GM23338 (cell line): Measurements from ENCODE around the gene KIFBP.

Source experiments
- CREB1 ChIP-seq: fragments of 250-450 bp; sonication (Bioruptor Pico); IDR thresholded peaks from 2 replicates; pipeline ENCODE4 v1.5.0; 2020; ENCODE audit warnings: low read depth, mild to moderate bottlenecking, moderate library complexity
- EZH2 ChIP-seq: fragments of 200-600 bp; sonication (generic); IDR thresholded peaks from one replicate; pipeline ENCODE4 v1.8.0; 2017; ENCODE audit warnings: antibody characterized with exemption, mild to moderate bottlenecking, low read depth; ENCODE audit not compliant: unreplicated experiment
- JUNB ChIP-seq: IDR thresholded peaks from one replicate; pipeline ENCODE4 v1.6.1; 2016; ENCODE audit warnings: antibody characterized with exemption; ENCODE audit not compliant: unreplicated experiment
- POLR2AphosphoS5 ChIP-seq: IDR thresholded peaks from 2 replicates; pipeline ENCODE4 v1.6.1; 2016; ENCODE audit warnings: antibody characterized with exemption, low read depth
- TF ChIP-seq, protein P1 (sequence below), 2 experiments: fragments of 200-600 bp in 1 of 2; sonication (generic) in 1 of 2; conservative IDR thresholded peaks; 2 replicates each; pipeline versions ENCODE4 v1.5.1 to v1.6.1; 2016 to 2017; ENCODE audit warnings: antibody characterized with exemption in 2 of 2, low read depth in 2 of 2, mild to moderate bottlenecking in 2 of 2, moderate library complexity in 1 of 2
- TF ChIP-seq, protein P2 (sequence below): IDR thresholded peaks from one replicate; pipeline ENCODE4 v1.6.1; 2018; ENCODE audit warnings: antibody characterized with exemption; ENCODE audit not compliant: unreplicated experiment
- TF ChIP-seq, protein P3 (sequence below): fragments of 250-450 bp; sonication (Bioruptor Pico); IDR thresholded peaks from 2 replicates; pipeline ENCODE4 v1.5.0; 2020; ENCODE audit warnings: mild to moderate bottlenecking, moderate library complexity
- TF ChIP-seq, protein P4 (sequence below): IDR thresholded peaks from 2 replicates; pipeline ENCODE4 v1.6.1; 2016; ENCODE audit warnings: antibody characterized with exemption

DNA sequence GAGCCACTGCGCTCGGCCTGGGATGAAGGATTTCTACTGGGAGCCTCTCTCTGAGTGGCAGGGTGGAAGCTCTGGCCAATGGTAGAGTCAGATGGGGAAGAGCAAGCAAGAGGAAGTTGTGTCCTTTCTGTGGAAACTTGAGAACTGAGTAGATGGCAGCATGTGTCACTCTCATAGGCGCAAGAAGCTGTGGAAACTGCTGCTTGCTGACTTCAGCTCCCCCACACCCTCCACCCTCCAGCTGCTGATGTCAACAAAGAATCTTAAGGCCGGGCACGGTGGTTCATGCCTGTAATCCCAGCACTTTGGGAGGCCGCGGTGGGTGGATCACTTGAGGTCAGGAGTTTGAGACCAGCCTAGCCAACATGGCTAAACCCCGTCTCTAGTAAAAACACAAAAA, 59.5 kb downstream of the KIFBP start:
- TF ChIP-seq, protein P1, sequence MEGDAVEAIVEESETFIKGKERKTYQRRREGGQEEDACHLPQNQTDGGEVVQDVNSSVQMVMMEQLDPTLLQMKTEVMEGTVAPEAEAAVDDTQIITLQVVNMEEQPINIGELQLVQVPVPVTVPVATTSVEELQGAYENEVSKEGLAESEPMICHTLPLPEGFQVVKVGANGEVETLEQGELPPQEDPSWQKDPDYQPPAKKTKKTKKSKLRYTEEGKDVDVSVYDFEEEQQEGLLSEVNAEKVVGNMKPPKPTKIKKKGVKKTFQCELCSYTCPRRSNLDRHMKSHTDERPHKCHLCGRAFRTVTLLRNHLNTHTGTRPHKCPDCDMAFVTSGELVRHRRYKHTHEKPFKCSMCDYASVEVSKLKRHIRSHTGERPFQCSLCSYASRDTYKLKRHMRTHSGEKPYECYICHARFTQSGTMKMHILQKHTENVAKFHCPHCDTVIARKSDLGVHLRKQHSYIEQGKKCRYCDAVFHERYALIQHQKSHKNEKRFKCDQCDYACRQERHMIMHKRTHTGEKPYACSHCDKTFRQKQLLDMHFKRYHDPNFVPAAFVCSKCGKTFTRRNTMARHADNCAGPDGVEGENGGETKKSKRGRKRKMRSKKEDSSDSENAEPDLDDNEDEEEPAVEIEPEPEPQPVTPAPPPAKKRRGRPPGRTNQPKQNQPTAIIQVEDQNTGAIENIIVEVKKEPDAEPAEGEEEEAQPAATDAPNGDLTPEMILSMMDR (conservative IDR thresholded peaks at IDR 0.05; ENCODE audit: low read depth in 2 of 2), result no peak
- TF ChIP-seq, protein P2, sequence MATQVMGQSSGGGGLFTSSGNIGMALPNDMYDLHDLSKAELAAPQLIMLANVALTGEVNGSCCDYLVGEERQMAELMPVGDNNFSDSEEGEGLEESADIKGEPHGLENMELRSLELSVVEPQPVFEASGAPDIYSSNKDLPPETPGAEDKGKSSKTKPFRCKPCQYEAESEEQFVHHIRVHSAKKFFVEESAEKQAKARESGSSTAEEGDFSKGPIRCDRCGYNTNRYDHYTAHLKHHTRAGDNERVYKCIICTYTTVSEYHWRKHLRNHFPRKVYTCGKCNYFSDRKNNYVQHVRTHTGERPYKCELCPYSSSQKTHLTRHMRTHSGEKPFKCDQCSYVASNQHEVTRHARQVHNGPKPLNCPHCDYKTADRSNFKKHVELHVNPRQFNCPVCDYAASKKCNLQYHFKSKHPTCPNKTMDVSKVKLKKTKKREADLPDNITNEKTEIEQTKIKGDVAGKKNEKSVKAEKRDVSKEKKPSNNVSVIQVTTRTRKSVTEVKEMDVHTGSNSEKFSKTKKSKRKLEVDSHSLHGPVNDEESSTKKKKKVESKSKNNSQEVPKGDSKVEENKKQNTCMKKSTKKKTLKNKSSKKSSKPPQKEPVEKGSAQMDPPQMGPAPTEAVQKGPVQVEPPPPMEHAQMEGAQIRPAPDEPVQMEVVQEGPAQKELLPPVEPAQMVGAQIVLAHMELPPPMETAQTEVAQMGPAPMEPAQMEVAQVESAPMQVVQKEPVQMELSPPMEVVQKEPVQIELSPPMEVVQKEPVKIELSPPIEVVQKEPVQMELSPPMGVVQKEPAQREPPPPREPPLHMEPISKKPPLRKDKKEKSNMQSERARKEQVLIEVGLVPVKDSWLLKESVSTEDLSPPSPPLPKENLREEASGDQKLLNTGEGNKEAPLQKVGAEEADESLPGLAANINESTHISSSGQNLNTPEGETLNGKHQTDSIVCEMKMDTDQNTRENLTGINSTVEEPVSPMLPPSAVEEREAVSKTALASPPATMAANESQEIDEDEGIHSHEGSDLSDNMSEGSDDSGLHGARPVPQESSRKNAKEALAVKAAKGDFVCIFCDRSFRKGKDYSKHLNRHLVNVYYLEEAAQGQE, result no peak
- no peak for TF ChIP-seq EZH2
- no peak for TF ChIP-seq POLR2AphosphoS5
- TF ChIP-seq JUNB, result no peak
- no peak for TF ChIP-seq CREB1 (CRISPR knock-in tag)
- TF ChIP-seq, protein P3, sequence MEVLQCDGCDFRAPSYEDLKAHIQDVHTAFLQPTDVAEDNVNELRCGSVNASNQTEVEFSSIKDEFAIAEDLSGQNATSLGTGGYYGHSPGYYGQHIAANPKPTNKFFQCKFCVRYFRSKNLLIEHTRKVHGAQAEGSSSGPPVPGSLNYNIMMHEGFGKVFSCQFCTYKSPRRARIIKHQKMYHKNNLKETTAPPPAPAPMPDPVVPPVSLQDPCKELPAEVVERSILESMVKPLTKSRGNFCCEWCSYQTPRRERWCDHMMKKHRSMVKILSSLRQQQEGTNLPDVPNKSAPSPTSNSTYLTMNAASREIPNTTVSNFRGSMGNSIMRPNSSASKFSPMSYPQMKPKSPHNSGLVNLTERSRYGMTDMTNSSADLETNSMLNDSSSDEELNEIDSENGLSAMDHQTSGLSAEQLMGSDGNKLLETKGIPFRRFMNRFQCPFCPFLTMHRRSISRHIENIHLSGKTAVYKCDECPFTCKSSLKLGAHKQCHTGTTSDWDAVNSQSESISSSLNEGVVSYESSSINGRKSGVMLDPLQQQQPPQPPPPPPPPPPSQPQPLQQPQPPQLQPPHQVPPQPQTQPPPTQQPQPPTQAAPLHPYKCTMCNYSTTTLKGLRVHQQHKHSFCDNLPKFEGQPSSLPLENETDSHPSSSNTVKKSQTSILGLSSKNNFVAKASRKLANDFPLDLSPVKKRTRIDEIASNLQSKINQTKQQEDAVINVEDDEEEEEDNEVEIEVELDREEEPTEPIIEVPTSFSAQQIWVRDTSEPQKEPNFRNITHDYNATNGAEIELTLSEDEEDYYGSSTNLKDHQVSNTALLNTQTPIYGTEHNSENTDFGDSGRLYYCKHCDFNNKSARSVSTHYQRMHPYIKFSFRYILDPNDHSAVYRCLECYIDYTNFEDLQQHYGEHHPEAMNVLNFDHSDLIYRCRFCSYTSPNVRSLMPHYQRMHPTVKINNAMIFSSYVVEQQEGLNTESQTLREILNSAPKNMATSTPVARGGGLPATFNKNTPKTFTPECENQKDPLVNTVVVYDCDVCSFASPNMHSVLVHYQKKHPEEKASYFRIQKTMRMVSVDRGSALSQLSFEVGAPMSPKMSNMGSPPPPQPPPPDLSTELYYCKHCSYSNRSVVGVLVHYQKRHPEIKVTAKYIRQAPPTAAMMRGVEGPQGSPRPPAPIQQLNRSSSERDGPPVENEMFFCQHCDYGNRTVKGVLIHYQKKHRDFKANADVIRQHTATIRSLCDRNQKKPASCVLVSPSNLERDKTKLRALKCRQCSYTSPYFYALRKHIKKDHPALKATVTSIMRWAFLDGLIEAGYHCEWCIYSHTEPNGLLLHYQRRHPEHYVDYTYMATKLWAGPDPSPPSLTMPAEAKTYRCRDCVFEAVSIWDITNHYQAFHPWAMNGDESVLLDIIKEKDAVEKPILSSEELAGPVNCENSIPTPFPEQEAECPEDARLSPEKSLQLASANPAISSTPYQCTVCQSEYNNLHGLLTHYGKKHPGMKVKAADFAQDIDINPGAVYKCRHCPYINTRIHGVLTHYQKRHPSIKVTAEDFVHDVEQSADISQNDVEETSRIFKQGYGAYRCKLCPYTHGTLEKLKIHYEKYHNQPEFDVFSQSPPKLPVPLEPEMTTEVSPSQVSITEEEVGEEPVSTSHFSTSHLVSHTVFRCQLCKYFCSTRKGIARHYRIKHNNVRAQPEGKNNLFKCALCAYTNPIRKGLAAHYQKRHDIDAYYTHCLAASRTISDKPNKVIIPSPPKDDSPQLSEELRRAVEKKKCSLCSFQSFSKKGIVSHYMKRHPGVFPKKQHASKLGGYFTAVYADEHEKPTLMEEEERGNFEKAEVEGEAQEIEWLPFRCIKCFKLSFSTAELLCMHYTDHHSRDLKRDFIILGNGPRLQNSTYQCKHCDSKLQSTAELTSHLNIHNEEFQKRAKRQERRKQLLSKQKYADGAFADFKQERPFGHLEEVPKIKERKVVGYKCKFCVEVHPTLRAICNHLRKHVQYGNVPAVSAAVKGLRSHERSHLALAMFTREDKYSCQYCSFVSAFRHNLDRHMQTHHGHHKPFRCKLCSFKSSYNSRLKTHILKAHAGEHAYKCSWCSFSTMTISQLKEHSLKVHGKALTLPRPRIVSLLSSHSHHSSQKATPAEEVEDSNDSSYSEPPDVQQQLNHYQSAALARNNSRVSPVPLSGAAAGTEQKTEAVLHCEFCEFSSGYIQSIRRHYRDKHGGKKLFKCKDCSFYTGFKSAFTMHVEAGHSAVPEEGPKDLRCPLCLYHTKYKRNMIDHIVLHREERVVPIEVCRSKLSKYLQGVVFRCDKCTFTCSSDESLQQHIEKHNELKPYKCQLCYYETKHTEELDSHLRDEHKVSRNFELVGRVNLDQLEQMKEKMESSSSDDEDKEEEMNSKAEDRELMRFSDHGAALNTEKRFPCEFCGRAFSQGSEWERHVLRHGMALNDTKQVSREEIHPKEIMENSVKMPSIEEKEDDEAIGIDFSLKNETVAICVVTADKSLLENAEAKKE (CRISPR knock-in tag), result no peak
- TF ChIP-seq, protein P4, sequence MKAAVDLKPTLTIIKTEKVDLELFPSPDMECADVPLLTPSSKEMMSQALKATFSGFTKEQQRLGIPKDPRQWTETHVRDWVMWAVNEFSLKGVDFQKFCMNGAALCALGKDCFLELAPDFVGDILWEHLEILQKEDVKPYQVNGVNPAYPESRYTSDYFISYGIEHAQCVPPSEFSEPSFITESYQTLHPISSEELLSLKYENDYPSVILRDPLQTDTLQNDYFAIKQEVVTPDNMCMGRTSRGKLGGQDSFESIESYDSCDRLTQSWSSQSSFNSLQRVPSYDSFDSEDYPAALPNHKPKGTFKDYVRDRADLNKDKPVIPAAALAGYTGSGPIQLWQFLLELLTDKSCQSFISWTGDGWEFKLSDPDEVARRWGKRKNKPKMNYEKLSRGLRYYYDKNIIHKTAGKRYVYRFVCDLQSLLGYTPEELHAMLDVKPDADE, result no peak
